Measurements from ENCODE around the gene NUMA1. TPM values are rescaled to one million over a fixed set of nuclear protein-coding genes. Genes with fewer than 3 reads are reported as not detected.

NUMA1 gene
- polyA plus RNA-seq, 3 donors: 251 to 339 (median 285) TPM

DNA sequence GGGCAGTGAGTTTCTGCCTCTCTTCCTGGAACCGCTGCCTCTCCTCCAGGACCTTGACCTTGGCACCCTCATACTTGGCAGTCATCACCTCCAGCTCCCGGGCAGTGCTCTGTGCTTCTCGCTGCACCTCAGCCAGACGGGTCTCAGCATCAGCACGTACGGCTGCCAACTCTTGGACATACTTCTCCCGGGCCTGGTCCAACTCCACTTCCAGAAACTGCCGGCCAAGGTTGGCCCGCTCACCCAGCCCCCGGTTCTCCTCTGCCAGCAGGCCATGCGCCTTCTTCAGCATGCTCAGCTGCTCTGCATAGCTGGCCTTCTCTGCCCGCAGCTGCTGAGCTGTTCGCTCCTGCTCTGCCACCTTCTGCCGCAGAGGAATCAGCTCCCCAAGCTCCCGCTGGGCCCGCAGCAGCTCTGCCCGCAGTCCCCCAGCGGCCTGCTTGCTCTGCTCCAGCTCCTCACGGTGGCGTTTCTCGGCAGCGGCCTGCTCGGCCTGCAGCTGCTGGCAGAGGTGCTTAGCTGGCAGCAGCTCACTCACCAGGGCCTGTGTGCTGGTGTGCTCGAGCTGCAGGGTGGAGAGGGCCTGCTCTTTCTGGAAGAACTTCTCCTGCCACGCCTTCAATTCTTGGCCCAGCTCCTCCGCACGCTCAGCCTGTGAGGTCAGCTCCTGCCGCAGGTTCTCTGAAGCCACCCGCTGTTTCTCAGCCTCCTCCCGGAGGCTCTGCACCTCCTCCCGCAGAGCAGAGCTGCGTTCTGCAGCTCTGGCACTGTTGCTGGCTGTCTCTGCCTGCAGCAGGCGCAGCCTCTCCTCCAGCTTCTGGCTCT is 67.2 kb downstream of the NUMA1 start:
- no peak for DNase-seq (ENCODE audit: extremely low read depth in 1 of 11, low read depth in 9 of 11, low spot score in 4 of 11)

GRCh38 chr11:72012091-72012630 is 68.2 kb downstream of the NUMA1 start:
- no peak for DNase-seq (ENCODE audit: extremely low read depth in 1 of 11, low read depth in 9 of 11, low spot score in 4 of 11)

- DNase-seq (ENCODE audit: extremely low read depth in 1 of 11, low read depth in 9 of 11, low spot score in 4 of 11): no peak
Measured at GRCh38 chr11:72010529-72011233, 69.7 kb downstream of the NUMA1 start.

DNA sequence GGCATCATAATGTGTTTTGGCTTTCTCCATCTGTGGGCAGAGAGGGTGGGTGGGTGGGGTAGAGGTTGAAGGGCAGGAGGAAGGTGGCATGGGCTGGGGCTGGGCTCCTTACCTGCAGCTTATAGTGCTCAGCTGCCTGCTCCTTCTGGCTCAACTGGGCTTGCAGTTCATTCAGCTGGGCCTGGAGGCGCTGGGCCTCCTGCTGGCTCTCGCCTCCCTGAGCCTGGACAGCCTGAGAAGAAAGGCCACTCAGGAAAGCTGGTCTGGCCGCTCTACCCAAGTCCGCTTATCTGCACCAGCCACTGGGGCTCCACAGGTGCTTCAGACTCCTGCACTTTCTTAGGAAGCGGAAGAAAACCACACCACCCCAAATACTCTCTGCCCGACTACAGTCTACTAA is 71.2 kb downstream of the NUMA1 start:
- no peak for DNase-seq (ENCODE audit: extremely low read depth in 1 of 11, low read depth in 9 of 11, low spot score in 4 of 11)

DNA sequence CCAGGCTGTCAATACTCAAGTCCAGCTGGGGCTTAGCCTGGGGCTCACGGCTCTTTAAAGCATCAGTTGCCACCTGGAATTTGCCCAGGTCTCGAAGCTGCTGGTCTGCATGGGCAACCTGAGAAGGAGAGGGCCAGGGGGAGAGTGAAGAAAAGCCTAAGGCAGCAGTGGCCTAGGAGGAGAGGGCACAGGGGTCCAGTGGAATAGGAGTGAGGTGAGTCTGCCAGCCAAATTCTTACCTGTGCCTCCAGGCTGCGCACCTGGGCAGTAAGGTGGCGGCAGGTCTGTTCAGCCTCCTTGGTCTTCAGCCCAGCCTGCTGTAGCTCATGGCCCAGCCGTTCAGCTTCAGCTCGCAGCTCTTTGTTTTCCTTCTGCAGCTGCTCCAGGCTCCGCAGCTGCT is 71.6 kb downstream of the NUMA1 start:
- no peak for DNase-seq (ENCODE audit: extremely low read depth in 1 of 11, low read depth in 9 of 11, low spot score in 4 of 11)

- DNase-seq (ENCODE audit: extremely low read depth in 1 of 11, low read depth in 9 of 11, low spot score in 4 of 11): no peak
Measured at GRCh38 chr11:72007587-72007986, 72.8 kb downstream of the NUMA1 start.

- DNase-seq (ENCODE audit: extremely low read depth in 1 of 11, low read depth in 9 of 11, low spot score in 4 of 11): no peak
Measured at GRCh38 chr11:72007089-72007476, 73.3 kb downstream of the NUMA1 start.

DNA sequence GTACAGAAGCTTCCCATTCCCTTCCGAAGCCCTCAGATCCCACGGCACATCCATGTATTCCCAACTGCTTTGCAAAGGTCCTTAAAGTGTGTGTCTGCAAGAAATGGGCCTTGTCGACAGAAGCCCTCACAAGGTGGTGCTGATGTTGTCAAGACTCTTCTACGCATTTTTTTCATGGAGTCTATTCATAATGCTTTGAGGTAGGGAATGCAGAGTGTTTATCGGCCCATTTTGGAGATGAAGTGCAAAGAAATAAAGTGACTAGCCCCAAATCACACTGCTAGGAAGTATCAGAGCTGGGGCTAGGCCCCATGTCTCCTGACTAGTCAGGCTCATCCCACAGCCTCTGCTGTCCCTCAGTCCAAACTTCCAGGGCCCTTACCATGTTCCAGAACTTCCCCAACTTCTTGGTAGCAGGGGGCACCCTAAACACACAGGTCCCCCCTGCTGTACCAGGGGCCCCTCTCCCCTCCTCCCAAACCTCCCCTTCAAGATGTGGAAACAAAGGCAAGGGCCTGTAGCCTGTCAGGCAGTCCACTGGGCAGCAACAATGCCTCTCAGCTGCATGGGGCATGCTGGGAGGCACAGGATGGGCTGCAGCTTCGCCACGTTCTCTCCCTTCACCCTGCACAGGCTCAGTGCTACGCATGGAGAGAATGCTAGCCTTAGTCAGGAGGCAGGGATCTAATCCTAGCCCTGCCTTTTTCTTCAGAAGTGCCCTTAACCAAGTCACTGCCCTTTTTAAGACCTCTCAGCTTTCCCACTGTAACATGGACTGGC is 73.8 kb downstream of the NUMA1 start:
- no peak for DNase-seq (ENCODE audit: extremely low read depth in 1 of 11, low read depth in 9 of 11, low spot score in 4 of 11)

GRCh38 chr11:72005347-72006260 is 74.7 kb downstream of the NUMA1 start:
- DNase-seq (ENCODE audit: extremely low read depth in 1 of 11, low read depth in 9 of 11, low spot score in 4 of 11): no peak

- no peak for DNase-seq (ENCODE audit: extremely low read depth in 1 of 11, low read depth in 9 of 11, low spot score in 4 of 11)
Measured at GRCh38 chr11:72004515-72005346, 75.6 kb downstream of the NUMA1 start.

DNA sequence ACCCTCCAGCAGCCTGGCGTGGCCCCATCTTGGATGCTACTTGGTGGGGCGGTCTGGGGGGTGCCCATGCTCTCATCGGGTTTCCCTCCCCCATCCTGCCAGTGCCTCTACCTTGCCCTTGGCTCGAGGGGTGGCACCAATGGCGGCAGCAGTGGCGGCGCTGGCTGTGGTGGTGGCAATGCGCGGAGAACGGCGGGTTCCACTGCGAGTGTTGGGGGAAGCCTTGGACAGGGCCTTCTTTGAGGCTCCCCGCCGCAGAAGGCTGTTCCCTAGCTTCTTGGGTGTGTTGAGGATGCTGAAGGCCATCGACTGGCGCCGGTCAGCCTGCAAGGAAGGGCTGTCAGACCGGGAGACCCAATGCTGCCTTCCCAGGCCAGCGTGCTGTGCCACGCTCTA is 76.6 kb downstream of the NUMA1 start:
- DNase-seq (ENCODE audit: extremely low read depth in 1 of 11, low read depth in 9 of 11, low spot score in 4 of 11): no peak

- no peak for DNase-seq (ENCODE audit: extremely low read depth in 1 of 11, low read depth in 9 of 11, low spot score in 4 of 11)
Measured at GRCh38 chr11:72002841-72003775, 77.2 kb downstream of the NUMA1 start.

GRCh38 chr11:72001834-72002591 is 78.3 kb downstream of the NUMA1 start:
- DNase-seq (ENCODE audit: extremely low read depth in 1 of 11, low read depth in 9 of 11, low spot score in 4 of 11): peak in 1 of 11 donors; percentile 29

DNA sequence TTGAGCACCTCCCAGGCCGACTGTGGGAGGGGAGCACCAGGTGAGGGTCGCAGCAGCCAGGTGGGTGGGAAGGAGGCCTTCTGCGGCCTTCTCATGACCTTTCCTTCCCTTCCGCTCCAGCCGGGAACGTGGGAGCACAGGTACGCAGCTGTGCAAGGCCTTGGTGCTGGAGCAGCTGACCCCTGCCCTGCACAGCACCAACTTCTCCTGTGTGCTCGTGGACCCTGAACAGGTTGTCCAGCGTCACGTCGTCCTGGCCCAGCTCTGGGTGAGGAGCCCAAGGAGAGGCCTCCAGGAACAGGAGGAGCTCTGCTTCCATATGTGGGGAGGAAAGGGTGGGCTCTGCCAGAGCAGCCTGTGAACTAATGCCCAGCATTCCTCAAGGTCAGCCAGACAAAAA is 79.1 kb downstream of the NUMA1 start:
- DNase-seq (ENCODE audit: extremely low read depth in 1 of 11, low read depth in 9 of 11, low spot score in 4 of 11): no peak

DNA sequence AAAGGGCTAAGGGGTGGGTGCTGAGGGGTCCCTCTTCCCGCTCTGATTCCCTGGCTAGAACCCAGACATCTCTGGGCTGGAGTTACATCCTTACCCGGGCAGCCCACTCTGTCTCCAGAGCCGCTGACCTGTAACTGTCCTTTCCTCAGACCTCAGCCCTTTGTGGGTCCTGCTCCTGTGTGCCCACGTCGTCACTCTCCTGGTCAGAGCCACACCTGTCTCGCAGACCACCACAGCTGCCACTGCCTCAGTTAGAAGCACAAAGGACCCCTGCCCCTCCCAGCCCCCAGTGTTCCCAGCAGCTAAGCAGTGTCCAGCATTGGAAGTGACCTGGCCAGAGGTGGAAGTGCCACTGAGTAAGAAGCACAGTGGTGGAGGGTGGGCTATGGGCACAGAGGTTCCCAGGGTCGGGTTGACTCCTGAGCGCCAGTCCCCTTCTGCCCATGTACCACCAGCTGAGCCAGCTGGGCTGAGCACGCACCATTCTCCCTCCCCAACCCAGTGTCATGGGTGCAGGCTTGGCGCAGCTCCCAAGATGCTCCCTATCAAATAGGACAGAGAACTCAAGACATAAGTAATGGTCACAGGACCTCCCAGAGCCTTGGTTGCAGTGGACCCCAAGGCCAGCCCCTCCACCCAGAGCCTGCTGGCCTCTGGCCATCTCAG is 80.0 kb downstream of the NUMA1 start:
- DNase-seq (ENCODE audit: extremely low read depth in 1 of 11, low read depth in 9 of 11, low spot score in 4 of 11): no peak
